Measurements from ENCODE around the gene UGT1A6. TPM values are rescaled to one million over a fixed set of nuclear protein-coding genes. Genes with fewer than 3 reads are reported as not detected.

Gene UGT1A6
- total RNA-seq, 1 experiment from 2014 or later: not detected

GRCh38 chr2:233780771-233781170 is 88.1 kb downstream of the UGT1A6 start:
- no peaks in the 10 kb centered on the region; the same call in 1 of the 2 replicates for H3K27me3 Mint-ChIP-seq (ENCODE audit: low read depth)
- no peaks in the 10 kb centered on the region for H3K4me1 Mint-ChIP-seq
- ATAC-seq (no peak), DNase-seq (ENCODE audit: low spot score) (no peak)
- H3K27ac Mint-ChIP-seq: no peak overlapping the region
- H3K9me3 Mint-ChIP-seq: peaks cover 38% of the 10 kb centered on the region
- TF ChIP-seq HMGXB4 (CRISPR knock-in tag; IDR thresholded peaks at IDR 0.05): no peak
- no peak for TF ChIP-seq ZNF219 (CRISPR knock-in tag; IDR thresholded peaks at IDR 0.05; ENCODE audit: borderline replicate concordance)
- no peak for TF ChIP-seq GTF2I (CRISPR knock-in tag; conservative IDR thresholded peaks at IDR 0.05)
- TF ChIP-seq SMAD4 (CRISPR knock-in tag; IDR thresholded peaks at IDR 0.05): no peak
- H3K4me3 Mint-ChIP-seq: no peak overlapping the region
- H3K36me3 Mint-ChIP-seq: peaks cover 8% of the 10 kb centered on the region
- POLR2A ChIA-PET: no interaction called here
- CTCF ChIA-PET: no interaction called here

GRCh38 chr2:233789554-233789953 is 96.9 kb downstream of the UGT1A6 start:
- Mint-ChIP-seq H3K4me1 (no peaks in the 10 kb centered on the region), H3K4me3 (no peak overlapping the region), H3K27ac (no peak overlapping the region), H3K9me3 (peaks cover 12% of the 10 kb centered on the region), H3K36me3 (no peaks in the 10 kb centered on the region), H3K27me3 (ENCODE audit: low read depth) (no peaks in the 10 kb centered on the region; the same call in 1 of the 2 replicates)
- ATAC-seq (no peak), DNase-seq (ENCODE audit: low spot score) (no peak)
- CTCF ChIA-PET: no interaction called here
- POLR2A ChIA-PET: no interaction called here
- no peak for TF ChIP-seq NFE2L1 (CRISPR knock-in tag; IDR thresholded peaks at IDR 0.05)
- no peak for TF ChIP-seq IRF2 (CRISPR knock-in tag; IDR thresholded peaks at IDR 0.05; ENCODE audit: borderline replicate concordance, low read depth)
- TF ChIP-seq IRF1 (CRISPR knock-in tag; IDR thresholded peaks at IDR 0.05): no peak
- no peak for TF ChIP-seq GABPB1 (CRISPR knock-in tag; IDR thresholded peaks at IDR 0.05)
- TF ChIP-seq PRDM15 (CRISPR knock-in tag; IDR thresholded peaks at IDR 0.05): no peak
- no peak for TF ChIP-seq ZNF416 (CRISPR knock-in tag; IDR thresholded peaks at IDR 0.05)
- no peak for TF ChIP-seq USF1 (CRISPR knock-in tag; IDR thresholded peaks at IDR 0.05)
- TF ChIP-seq AR (CRISPR knock-in tag; IDR thresholded peaks at IDR 0.05): no peak
- TF ChIP-seq ZNF671 (CRISPR knock-in tag; IDR thresholded peaks at IDR 0.05): no peak
- no peak for TF ChIP-seq ERG (CRISPR knock-in tag; IDR thresholded peaks at IDR 0.05)
- TF ChIP-seq ZBTB43 (CRISPR knock-in tag; IDR thresholded peaks at IDR 0.05): no peak
- no peak for TF ChIP-seq CDX4 (CRISPR knock-in tag; IDR thresholded peaks at IDR 0.05; ENCODE audit: borderline replicate concordance)
- no peak for TF ChIP-seq ZNF396 (CRISPR knock-in tag; IDR thresholded peaks at IDR 0.05; ENCODE audit: borderline replicate concordance)
- no peak for TF ChIP-seq NR3C1 (CRISPR knock-in tag; conservative IDR thresholded peaks at IDR 0.05; ENCODE audit: low read depth)
- TF ChIP-seq ZNF425 (CRISPR knock-in tag; conservative IDR thresholded peaks at IDR 0.05): no peak
